GM11168 (cell line): ENCODE measurements around the gene MED12.

ENCODE experiments used
- in situ Hi-C: fragments of 300-500 bp; cut with MboI; formaldehyde crosslinking; loops from one replicate; pipeline ENCODE4 v1.12.0; 2022; ENCODE audit warnings: low sequenced_read_pairs; ENCODE audit not compliant: unreplicated experiment

Gene MED12

GRCh38 chrX:71106427-71106826, 12.0 kb upstream of the MED12 start, which contains the start of gene CXorf65:
Gene CXorf65, minus strand, starts transcription at chrX:71106740. Its CDS starts 184 bp downstream, at chrX:71106556.
- in situ Hi-C loops, result no loop called here

GRCh38 chrX:71107245-71107644, 11.2 kb upstream of the MED12 start:
- in situ Hi-C loops, result no loop called here

- in situ Hi-C loops, result no loop called here
These were observed 10.5 kb upstream of the MED12 start for GRCh38 chrX:71107762-71108360.

- in situ Hi-C loops, result no loop called here
These were observed 9.3 kb upstream of the MED12 start for GRCh38 chrX:71109051-71109450.

GRCh38 chrX:71111141-71111843, 7.1 kb upstream of the MED12 start, which contains the start of gene IL2RG:
Gene IL2RG, minus strand, starts transcription at chrX:71111577. Its CDS starts 38 bp downstream, at chrX:71111539.
- in situ Hi-C loops, result no loop called here

- in situ Hi-C loops, result no loop called here
These were observed 6.4 kb upstream of the MED12 start for GRCh38 chrX:71111921-71112431.

GRCh38 chrX:71117358-71117757, 1.0 kb upstream of the MED12 start:
- in situ Hi-C loops, result no loop called here

GRCh38 chrX:71118985-71119535, 664 bp downstream of the MED12 start:
- in situ Hi-C loops, result no loop called here

- in situ Hi-C loops, result no loop called here
These were observed 9.9 kb downstream of the MED12 start for GRCh38 chrX:71128166-71128833.

- in situ Hi-C loops, result no loop called here
These were observed 10.7 kb downstream of the MED12 start for GRCh38 chrX:71128915-71129765.

- in situ Hi-C loops, result no loop called here
These were observed 13.1 kb downstream of the MED12 start for GRCh38 chrX:71131510-71131909.

GRCh38 chrX:71140440-71140839, 22.0 kb downstream of the MED12 start:
- in situ Hi-C loops, result no loop called here

GRCh38 chrX:71143508-71143907, 25.1 kb downstream of the MED12 start:
- in situ Hi-C loops, result no loop called here

- in situ Hi-C loops, result no loop called here
These were observed 26.3 kb downstream of the MED12 start, which contains the start of gene NLGN3 for GRCh38 chrX:71144651-71145050. Gene NLGN3, plus strand, starts transcription at chrX:71144841. Its CDS starts 2,909 bp downstream, at chrX:71147750.

- in situ Hi-C loops, result no loop called here
These were observed 29.3 kb downstream of the MED12 start for GRCh38 chrX:71147496-71148277.

- in situ Hi-C loops, result no loop called here
These were observed 29.9 kb downstream of the MED12 start for GRCh38 chrX:71148278-71148663.

GRCh38 chrX:71151366-71151765, 33.0 kb downstream of the MED12 start:
- in situ Hi-C loops, result no loop called here

- in situ Hi-C loops, result no loop called here
These were observed 35.8 kb downstream of the MED12 start for GRCh38 chrX:71154196-71154595.

GRCh38 chrX:71154641-71155040, 36.2 kb downstream of the MED12 start:
- in situ Hi-C loops, result no loop called here
